Measurements from ENCODE around the gene NPIPB6.

Gene NPIPB6

GRCh38 chr16:28312327-28312726, 51.0 kb downstream of the NPIPB6 start:
- no peak overlapping the region for H3K27ac ChIP-seq (ENCODE audit: low read depth in 2 of 2, low read length in 2 of 2)
- H3K4me3 ChIP-seq (ENCODE audit: low read length in 2 of 2) = no peak overlapping the region
- no peaks in the 10 kb centered on the region for H3K4me1 ChIP-seq (ENCODE audit: control insufficient read depth in 2 of 2, insufficient read depth in 2 of 2, low read length in 2 of 2)
- no peaks in the 10 kb centered on the region for H3K36me3 ChIP-seq (ENCODE audit: control insufficient read depth in 2 of 2, insufficient read depth in 2 of 2, low read length in 2 of 2)
- H3K9me3 ChIP-seq (ENCODE audit: control insufficient read depth in 2 of 2, low read length in 2 of 2) = no peaks in the 10 kb centered on the region
- no peaks in the 10 kb centered on the region for H3K27me3 ChIP-seq (ENCODE audit: control insufficient read depth in 2 of 2, insufficient read depth in 2 of 2, low read length in 2 of 2)
- H3K9ac ChIP-seq (ENCODE audit: low read depth in 1 of 2, low read length in 2 of 2) = no peak overlapping the region

GRCh38 chr16:28311913-28312312, 51.4 kb downstream of the NPIPB6 start:
- no peaks in the 10 kb centered on the region for H3K27me3 ChIP-seq (ENCODE audit: control insufficient read depth in 2 of 2, insufficient read depth in 2 of 2, low read length in 2 of 2)
- no peak overlapping the region for H3K27ac ChIP-seq (ENCODE audit: low read depth in 2 of 2, low read length in 2 of 2)
- no peak overlapping the region for H3K4me3 ChIP-seq (ENCODE audit: low read length in 2 of 2)
- no peaks in the 10 kb centered on the region for H3K36me3 ChIP-seq (ENCODE audit: control insufficient read depth in 2 of 2, insufficient read depth in 2 of 2, low read length in 2 of 2)
- H3K4me1 ChIP-seq (ENCODE audit: control insufficient read depth in 2 of 2, insufficient read depth in 2 of 2, low read length in 2 of 2) = no peaks in the 10 kb centered on the region
- no peak overlapping the region for H3K9ac ChIP-seq (ENCODE audit: low read depth in 1 of 2, low read length in 2 of 2)
- no peaks in the 10 kb centered on the region for H3K9me3 ChIP-seq (ENCODE audit: control insufficient read depth in 2 of 2, low read length in 2 of 2)

GRCh38 chr16:28311413-28311812, 51.9 kb downstream of the NPIPB6 start:
- Histone ChIP-seq H3K27ac (ENCODE audit: low read depth in 2 of 2, low read length in 2 of 2) (no peak overlapping the region), H3K9me3 (ENCODE audit: control insufficient read depth in 2 of 2, low read length in 2 of 2) (no peaks in the 10 kb centered on the region)

GRCh38 chr16:28310796-28311195, 52.5 kb downstream of the NPIPB6 start:
- H3K9ac ChIP-seq (ENCODE audit: low read depth in 1 of 2, low read length in 2 of 2) = no peak overlapping the region
- no peaks in the 10 kb centered on the region for H3K9me3 ChIP-seq (ENCODE audit: control insufficient read depth in 2 of 2, low read length in 2 of 2)
- H3K36me3 ChIP-seq (ENCODE audit: control insufficient read depth in 2 of 2, insufficient read depth in 2 of 2, low read length in 2 of 2) = no peaks in the 10 kb centered on the region
- no peaks in the 10 kb centered on the region for H3K4me1 ChIP-seq (ENCODE audit: control insufficient read depth in 2 of 2, insufficient read depth in 2 of 2, low read length in 2 of 2)
- H3K4me3 ChIP-seq (ENCODE audit: low read length in 2 of 2) = no peak overlapping the region
- no peaks in the 10 kb centered on the region for H3K27me3 ChIP-seq (ENCODE audit: control insufficient read depth in 2 of 2, insufficient read depth in 2 of 2, low read length in 2 of 2)
- H3K27ac ChIP-seq (ENCODE audit: low read depth in 2 of 2, low read length in 2 of 2) = no peak overlapping the region

More at GRCh38 chr16:28311413-28311812, 51.9 kb downstream of the NPIPB6 start:
- Histone ChIP-seq H3K36me3 (ENCODE audit: control insufficient read depth in 2 of 2, insufficient read depth in 2 of 2, low read length in 2 of 2) (no peaks in the 10 kb centered on the region), H3K9ac (ENCODE audit: low read depth in 1 of 2, low read length in 2 of 2) (no peak overlapping the region), H3K4me3 (ENCODE audit: low read length in 2 of 2) (no peak overlapping the region), H3K27me3 (ENCODE audit: control insufficient read depth in 2 of 2, insufficient read depth in 2 of 2, low read length in 2 of 2) (no peaks in the 10 kb centered on the region), H3K4me1 (ENCODE audit: control insufficient read depth in 2 of 2, insufficient read depth in 2 of 2, low read length in 2 of 2) (no peaks in the 10 kb centered on the region)

- Histone ChIP-seq H3K27ac (ENCODE audit: low read depth in 2 of 2, low read length in 2 of 2) (no peak overlapping the region), H3K4me3 (ENCODE audit: low read length in 2 of 2) (no peak overlapping the region), H3K9ac (ENCODE audit: low read depth in 1 of 2, low read length in 2 of 2) (no peak overlapping the region)
Observed at GRCh38 chr16:28309811-28310311, 53.4 kb downstream of the NPIPB6 start.

GRCh38 chr16:28308794-28309584, 54.3 kb downstream of the NPIPB6 start:
- no peaks in the 10 kb centered on the region for H3K36me3 ChIP-seq (ENCODE audit: control insufficient read depth in 2 of 2, insufficient read depth in 2 of 2, low read length in 2 of 2)
- H3K9ac ChIP-seq (ENCODE audit: low read depth in 1 of 2, low read length in 2 of 2) = no peak overlapping the region
- no peaks in the 10 kb centered on the region for H3K4me1 ChIP-seq (ENCODE audit: control insufficient read depth in 2 of 2, insufficient read depth in 2 of 2, low read length in 2 of 2)
- H3K9me3 ChIP-seq (ENCODE audit: control insufficient read depth in 2 of 2, low read length in 2 of 2) = no peaks in the 10 kb centered on the region
- H3K4me3 ChIP-seq (ENCODE audit: low read length in 2 of 2) = no peak overlapping the region
- H3K27me3 ChIP-seq (ENCODE audit: control insufficient read depth in 2 of 2, insufficient read depth in 2 of 2, low read length in 2 of 2) = no peaks in the 10 kb centered on the region
- no peak overlapping the region for H3K27ac ChIP-seq (ENCODE audit: low read depth in 2 of 2, low read length in 2 of 2)

More at GRCh38 chr16:28309811-28310311, 53.4 kb downstream of the NPIPB6 start:
- Histone ChIP-seq H3K36me3 (ENCODE audit: control insufficient read depth in 2 of 2, insufficient read depth in 2 of 2, low read length in 2 of 2) (no peaks in the 10 kb centered on the region), H3K27me3 (ENCODE audit: control insufficient read depth in 2 of 2, insufficient read depth in 2 of 2, low read length in 2 of 2) (no peaks in the 10 kb centered on the region), H3K9me3 (ENCODE audit: control insufficient read depth in 2 of 2, low read length in 2 of 2) (no peaks in the 10 kb centered on the region), H3K4me1 (ENCODE audit: control insufficient read depth in 2 of 2, insufficient read depth in 2 of 2, low read length in 2 of 2) (no peaks in the 10 kb centered on the region)

GRCh38 chr16:28307936-28308335, 55.4 kb downstream of the NPIPB6 start:
- H3K36me3 ChIP-seq (ENCODE audit: control insufficient read depth in 2 of 2, insufficient read depth in 2 of 2, low read length in 2 of 2) = no peaks in the 10 kb centered on the region
- H3K4me3 ChIP-seq (ENCODE audit: low read length in 2 of 2) = no peak overlapping the region
- H3K9me3 ChIP-seq (ENCODE audit: control insufficient read depth in 2 of 2, low read length in 2 of 2) = no peaks in the 10 kb centered on the region
- H3K27ac ChIP-seq (ENCODE audit: low read depth in 2 of 2, low read length in 2 of 2) = no peak overlapping the region
- no peak overlapping the region for H3K9ac ChIP-seq (ENCODE audit: low read depth in 1 of 2, low read length in 2 of 2)
- H3K27me3 ChIP-seq (ENCODE audit: control insufficient read depth in 2 of 2, insufficient read depth in 2 of 2, low read length in 2 of 2) = no peaks in the 10 kb centered on the region
- H3K4me1 ChIP-seq (ENCODE audit: control insufficient read depth in 2 of 2, insufficient read depth in 2 of 2, low read length in 2 of 2) = no peaks in the 10 kb centered on the region

- H3K4me3 ChIP-seq (ENCODE audit: low read length in 2 of 2) = no peak overlapping the region
- H3K27me3 ChIP-seq (ENCODE audit: control insufficient read depth in 2 of 2, insufficient read depth in 2 of 2, low read length in 2 of 2) = no peaks in the 10 kb centered on the region
- H3K27ac ChIP-seq (ENCODE audit: low read depth in 2 of 2, low read length in 2 of 2) = no peak overlapping the region
- H3K9me3 ChIP-seq (ENCODE audit: control insufficient read depth in 2 of 2, low read length in 2 of 2) = no peaks in the 10 kb centered on the region
- no peaks in the 10 kb centered on the region for H3K36me3 ChIP-seq (ENCODE audit: control insufficient read depth in 2 of 2, insufficient read depth in 2 of 2, low read length in 2 of 2)
- H3K9ac ChIP-seq (ENCODE audit: low read depth in 1 of 2, low read length in 2 of 2) = no peak overlapping the region
- no peaks in the 10 kb centered on the region for H3K4me1 ChIP-seq (ENCODE audit: control insufficient read depth in 2 of 2, insufficient read depth in 2 of 2, low read length in 2 of 2)
Observed at GRCh38 chr16:28304214-28304613, 59.1 kb downstream of the NPIPB6 start.

- Histone ChIP-seq H3K36me3 (ENCODE audit: control insufficient read depth in 2 of 2, insufficient read depth in 2 of 2, low read length in 2 of 2) (no peaks in the 10 kb centered on the region), H3K4me1 (ENCODE audit: control insufficient read depth in 2 of 2, insufficient read depth in 2 of 2, low read length in 2 of 2) (no peaks in the 10 kb centered on the region)
Observed at GRCh38 chr16:28303132-28303531, 60.2 kb downstream of the NPIPB6 start.

GRCh38 chr16:28301620-28302019, 61.7 kb downstream of the NPIPB6 start:
- no peak overlapping the region for H3K9ac ChIP-seq (ENCODE audit: low read depth in 1 of 2, low read length in 2 of 2)
- no peaks in the 10 kb centered on the region for H3K4me1 ChIP-seq (ENCODE audit: control insufficient read depth in 2 of 2, insufficient read depth in 2 of 2, low read length in 2 of 2)
- no peak overlapping the region for H3K27ac ChIP-seq (ENCODE audit: low read depth in 2 of 2, low read length in 2 of 2)
- H3K27me3 ChIP-seq (ENCODE audit: control insufficient read depth in 2 of 2, insufficient read depth in 2 of 2, low read length in 2 of 2) = no peaks in the 10 kb centered on the region
- H3K36me3 ChIP-seq (ENCODE audit: control insufficient read depth in 2 of 2, insufficient read depth in 2 of 2, low read length in 2 of 2) = no peaks in the 10 kb centered on the region
- no peaks in the 10 kb centered on the region for H3K9me3 ChIP-seq (ENCODE audit: control insufficient read depth in 2 of 2, low read length in 2 of 2)
- H3K4me3 ChIP-seq (ENCODE audit: low read length in 2 of 2) = no peak overlapping the region

More at GRCh38 chr16:28303132-28303531, 60.2 kb downstream of the NPIPB6 start:
- Histone ChIP-seq H3K9ac (ENCODE audit: low read depth in 1 of 2, low read length in 2 of 2) (no peak overlapping the region), H3K4me3 (ENCODE audit: low read length in 2 of 2) (no peak overlapping the region), H3K9me3 (ENCODE audit: control insufficient read depth in 2 of 2, low read length in 2 of 2) (no peaks in the 10 kb centered on the region), H3K27me3 (ENCODE audit: control insufficient read depth in 2 of 2, insufficient read depth in 2 of 2, low read length in 2 of 2) (no peaks in the 10 kb centered on the region), H3K27ac (ENCODE audit: low read depth in 2 of 2, low read length in 2 of 2) (no peak overlapping the region)
